Measurements from ENCODE around the gene TMPRSS15. TPM values are rescaled to one million over a fixed set of nuclear protein-coding genes. Genes with fewer than 3 reads are reported as not detected.

Gene TMPRSS15
- total RNA-seq (2022; extraction: Qiagen RNA extraction) = not detected in 5 replicates

GRCh38 chr21:18403735-18404450 is at the start of gene TMPRSS15:
TSS of gene TMPRSS15 (minus strand) at chr21:18403785. CDS start at chr21:18403622, 163 bp downstream.

GRCh38 chr21:18244671-18245463 is 158.7 kb downstream of the TMPRSS15 start, which contains the start of gene CHODL:
TSS of gene CHODL (plus strand) at chr21:18244833. CDS start at chr21:18245224, 391 bp downstream.

Other genes starting within 250 kb of the TMPRSS15 start
- gene CHODL, start 159.0 kb downstream of the TMPRSS15 start, total RNA-seq (2022; extraction: Qiagen RNA extraction) = not detected in 5 replicates